ENCODE data around the gene TSPAN13. TPM values are rescaled to one million over a fixed set of nuclear protein-coding genes. Genes with fewer than 3 reads are reported as not detected.
"Not testable (repeated sequence)": the region's sequence is repeated elsewhere in the genome, so short reads cannot be mapped to it uniquely, and the experiment has no call there.

The TSPAN13 gene
- total RNA-seq, 1 donor from 2014 or later: 41.3 TPM

DNA sequence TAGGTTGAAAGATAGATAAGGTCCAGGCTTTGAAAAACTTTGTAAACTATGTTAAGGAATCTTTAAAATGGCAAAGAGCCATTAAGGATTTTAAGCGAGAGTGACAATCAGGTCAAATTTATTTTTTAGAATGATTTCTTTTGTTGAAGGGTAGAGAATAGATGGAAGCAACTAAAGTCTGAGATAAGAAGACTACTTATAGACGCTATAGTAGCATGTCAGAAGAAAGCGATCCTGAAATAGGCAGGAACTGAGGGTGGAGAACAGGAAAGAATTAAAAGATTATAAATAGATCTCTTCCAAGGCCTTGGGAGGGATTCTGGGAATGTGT lies 13.0 kb upstream of the TSPAN13 start:
- no peak for ATAC-seq
- no peak for DNase-seq (ENCODE audit: low spot score)

GRCh38 chr7:16740996-16741395 lies 12.6 kb upstream of the TSPAN13 start:
- no peak for DNase-seq (ENCODE audit: low spot score)
- ATAC-seq: no peak

DNA sequence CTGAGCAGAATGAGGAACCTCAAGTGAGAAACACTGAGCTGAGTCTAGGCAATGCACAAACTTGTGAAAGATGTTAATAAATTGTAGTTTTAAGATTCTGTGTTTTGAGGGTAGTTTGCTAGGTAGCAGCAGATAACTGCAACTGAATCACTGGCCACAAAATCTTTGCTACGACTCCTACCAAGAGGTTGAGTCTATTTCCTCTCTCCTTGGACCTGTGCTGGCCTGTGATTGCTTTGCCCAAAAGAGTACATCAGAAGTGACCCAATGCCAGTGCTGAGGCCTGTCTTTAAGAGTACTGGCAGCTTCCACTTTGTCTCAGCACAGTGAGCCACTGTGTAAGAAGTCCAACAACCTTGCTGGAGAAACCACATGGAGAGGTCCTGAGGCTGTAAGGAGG lies 11.9 kb upstream of the TSPAN13 start:
- no peak for ATAC-seq

GRCh38 chr7:16742547-16742946 lies 11.0 kb upstream of the TSPAN13 start:
- no peak for ATAC-seq

More for the DNA sequence above, 11.9 kb upstream of the TSPAN13 start:
- no peak for DNase-seq (ENCODE audit: low spot score)

DNA sequence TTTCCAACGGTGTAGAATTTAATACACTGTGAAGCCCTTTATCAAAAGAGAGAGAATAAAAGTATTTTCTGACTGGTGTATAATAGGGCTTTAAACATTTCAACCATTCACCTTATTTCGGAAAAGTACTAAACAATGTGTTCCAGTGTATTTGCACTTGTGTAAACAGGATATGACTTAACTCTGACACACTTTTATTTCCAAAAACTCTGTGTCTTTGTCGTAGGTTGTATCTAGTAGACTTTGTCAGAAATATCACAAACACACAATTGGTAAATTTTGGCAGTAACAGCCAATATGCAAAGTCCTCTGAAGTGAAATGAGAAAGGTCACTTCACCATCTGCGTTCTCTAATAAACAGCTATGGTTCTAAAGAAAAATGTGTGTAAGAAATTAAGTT lies 10.3 kb upstream of the TSPAN13 start:
- DNase-seq (ENCODE audit: low spot score) (no peak), ATAC-seq (peak; percentile 59)

More at GRCh38 chr7:16742547-16742946, 11.0 kb upstream of the TSPAN13 start:
- DNase-seq (ENCODE audit: low spot score): no peak

- DNase-seq (ENCODE audit: low spot score) (no peak), ATAC-seq (peak; percentile 32)
Observed at GRCh38 chr7:16744518-16745250, 8.9 kb upstream of the TSPAN13 start.

- ATAC-seq: no peak
- no peak for DNase-seq (ENCODE audit: low spot score)
Observed at GRCh38 chr7:16745645-16746044, 7.9 kb upstream of the TSPAN13 start.

DNA sequence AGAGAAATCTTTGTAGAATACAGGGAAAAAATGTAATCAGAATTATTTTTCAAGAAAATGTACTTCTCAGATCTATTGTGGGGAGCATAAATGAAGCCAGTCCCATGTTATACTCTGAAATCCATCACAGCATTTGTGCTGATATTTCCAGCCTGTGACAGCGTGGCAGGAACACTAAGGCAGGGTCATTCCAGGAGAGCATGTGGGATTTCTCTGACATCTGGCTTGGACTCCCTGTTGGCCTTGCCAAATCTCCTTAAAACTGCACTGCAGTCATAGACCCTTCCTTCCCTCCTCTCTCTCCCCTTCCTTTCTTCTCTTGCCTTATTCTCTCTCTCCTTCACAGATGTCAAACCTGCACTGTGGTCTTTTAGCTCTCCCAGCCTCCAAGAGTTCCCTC lies 6.5 kb upstream of the TSPAN13 start:
- ATAC-seq: peak; percentile 57
- DNase-seq (ENCODE audit: low spot score): no peak

DNA sequence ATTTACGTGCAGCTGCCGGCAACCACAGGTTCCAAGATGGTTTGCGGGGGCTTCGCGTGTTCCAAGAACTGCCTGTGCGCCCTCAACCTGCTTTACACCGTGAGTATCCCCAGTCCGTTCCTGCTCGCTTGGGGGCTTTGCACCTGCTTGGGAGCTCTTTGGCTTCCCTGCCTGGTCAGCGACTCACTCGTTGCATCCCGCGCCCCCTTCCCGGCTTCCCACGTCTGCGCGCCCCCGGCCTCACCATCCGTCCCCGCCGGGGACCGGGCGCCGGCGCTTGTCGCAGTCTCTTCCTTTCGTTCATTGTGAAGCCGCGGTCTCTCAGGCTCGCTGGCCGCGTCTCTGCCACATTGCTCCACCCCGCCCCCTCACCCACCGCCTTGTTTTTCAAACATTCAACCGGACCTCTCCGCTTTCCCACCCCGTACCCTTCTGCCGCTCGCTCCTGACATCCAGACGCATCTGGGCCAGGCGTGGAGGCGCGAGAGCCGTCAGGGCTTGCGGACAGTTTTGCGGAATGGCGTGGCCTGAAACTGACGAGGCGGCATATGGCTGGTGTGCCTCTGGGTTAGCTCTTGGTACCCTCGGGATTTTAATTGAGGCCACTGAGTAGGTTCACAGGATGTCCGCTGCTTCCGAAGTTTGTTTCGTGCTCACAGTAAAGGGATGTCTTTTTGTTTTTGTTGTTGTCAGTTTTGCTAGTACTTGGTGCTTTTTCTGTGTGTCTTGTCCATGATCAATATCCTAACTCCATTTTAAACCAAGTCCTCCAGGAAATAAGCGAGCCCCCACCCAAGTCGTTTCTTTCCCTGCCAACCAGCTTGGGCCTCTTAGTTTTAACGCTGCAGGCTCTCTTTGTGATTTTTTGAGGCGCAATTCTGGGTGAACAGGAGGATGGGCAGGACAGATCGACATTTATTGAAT lies 639 bp downstream of the TSPAN13 start:
- DNase-seq (ENCODE audit: low spot score): peak; percentile 56
- ATAC-seq: peak; percentile 55

GRCh38 chr7:16754856-16755317 lies 1.3 kb downstream of the TSPAN13 start:
- no peak for DNase-seq (ENCODE audit: low spot score)
- ATAC-seq: no peak

DNA sequence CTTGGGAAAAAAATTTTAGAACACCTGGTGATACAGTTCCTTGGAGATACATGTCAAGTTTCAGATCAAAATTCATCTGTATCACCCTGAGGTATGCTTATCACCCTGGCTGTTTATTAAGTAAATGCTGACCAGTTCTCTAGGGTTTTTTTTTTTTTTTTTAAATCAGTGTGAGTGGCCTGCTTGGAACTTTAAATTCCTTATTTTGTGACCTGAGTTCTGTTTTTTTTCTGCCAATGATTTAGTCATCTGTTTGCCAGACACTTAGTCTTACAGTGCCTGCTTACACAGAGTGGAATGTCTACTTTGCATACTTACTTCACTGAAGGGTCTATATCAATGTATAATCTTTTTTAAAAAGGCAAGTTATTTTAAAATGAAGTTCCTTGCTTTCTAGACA lies 1.8 kb downstream of the TSPAN13 start:
- no peak for ATAC-seq
- no peak for DNase-seq (ENCODE audit: low spot score)

GRCh38 chr7:16758036-16758435 lies 4.5 kb downstream of the TSPAN13 start:
- DNase-seq (ENCODE audit: low spot score) (no peak), ATAC-seq (no peak)

GRCh38 chr7:16758631-16759611 lies 5.4 kb downstream of the TSPAN13 start:
- DNase-seq (ENCODE audit: low spot score): no peak
- ATAC-seq: no peak

GRCh38 chr7:16759840-16760239 lies 6.3 kb downstream of the TSPAN13 start:
- ATAC-seq (no peak), DNase-seq (ENCODE audit: low spot score) (no peak)

GRCh38 chr7:16762177-16762576 lies 8.6 kb downstream of the TSPAN13 start:
- DNase-seq (ENCODE audit: low spot score) (no peak), ATAC-seq (no peak)

DNA sequence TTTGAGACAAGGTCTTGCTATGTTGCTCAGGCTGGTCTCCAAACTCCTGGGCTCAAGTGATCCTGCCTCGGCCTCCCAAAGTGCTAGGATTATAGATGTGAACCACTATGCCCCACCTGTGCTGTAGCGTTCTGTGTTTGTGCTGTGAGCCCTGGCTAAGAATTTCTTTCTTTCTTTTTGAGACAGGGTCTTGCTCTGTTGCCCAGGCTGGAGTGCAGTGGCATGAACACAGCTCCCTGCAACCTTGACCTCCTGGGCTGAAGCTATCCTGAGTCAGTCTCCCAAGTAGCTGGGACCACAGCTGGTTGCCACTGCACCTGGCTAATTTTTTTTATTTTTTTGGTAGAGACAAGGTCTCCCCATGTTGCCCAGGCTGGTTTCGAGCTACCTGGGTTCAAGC lies 11.4 kb downstream of the TSPAN13 start:
- no peak for DNase-seq (ENCODE audit: low spot score)
- no peak for ATAC-seq

DNA sequence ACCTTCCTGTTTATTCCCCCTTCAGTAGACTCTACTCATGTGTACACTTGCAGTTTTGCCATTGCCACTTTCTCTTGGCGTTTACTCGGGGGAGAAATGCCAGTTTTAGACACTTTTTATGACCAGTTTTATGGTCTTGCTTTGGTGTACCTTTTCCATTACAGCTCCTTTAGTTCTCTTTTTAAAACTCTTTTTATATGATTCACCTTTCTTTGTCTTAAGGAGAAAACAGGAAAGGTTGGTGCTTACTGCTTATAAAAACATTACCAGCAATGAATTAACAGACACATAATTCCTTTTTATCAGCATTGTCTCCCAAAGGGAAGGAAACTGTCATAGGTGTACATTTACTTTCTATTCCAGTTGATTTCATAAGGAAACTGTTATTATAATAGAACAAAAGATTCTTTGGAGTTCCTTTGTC lies 11.9 kb downstream of the TSPAN13 start:
- DNase-seq (ENCODE audit: low spot score) (no peak), ATAC-seq (no peak)

GRCh38 chr7:16769994-16770393 lies 16.4 kb downstream of the TSPAN13 start:
- DNase-seq (ENCODE audit: low spot score); ATAC-seq: not testable (repeated sequence)

DNA sequence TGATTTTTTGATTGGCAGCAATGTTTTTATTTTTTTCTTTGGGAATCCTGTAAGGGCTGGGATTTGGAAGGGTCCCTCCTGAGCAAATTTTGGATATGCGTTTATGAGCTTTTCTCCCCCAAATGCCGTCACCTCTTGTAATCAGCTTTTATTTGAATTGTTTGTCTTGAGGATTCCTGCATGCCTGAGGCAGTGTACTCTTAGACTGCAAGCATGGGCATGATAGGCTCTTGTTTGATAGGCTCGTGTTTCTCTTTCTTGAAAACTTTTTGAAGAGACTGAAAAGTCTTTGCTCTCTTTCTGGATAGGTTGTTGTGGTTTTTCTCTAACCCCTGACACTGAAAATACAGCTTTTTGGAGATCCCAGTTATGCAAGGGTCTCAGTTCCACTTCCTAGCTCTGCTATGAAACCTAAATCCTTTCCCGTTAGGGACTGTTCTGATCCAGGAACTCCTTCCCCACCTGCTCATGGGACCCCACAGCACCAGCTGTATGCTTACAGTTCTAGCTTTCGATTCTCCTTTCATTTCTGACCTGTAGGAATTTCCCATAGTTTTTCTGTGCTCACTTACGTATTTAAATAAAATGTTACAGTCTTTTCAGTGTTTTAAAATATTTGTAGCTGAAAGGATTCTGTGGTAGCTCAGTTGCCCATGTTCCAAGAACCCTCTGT lies 17.2 kb downstream of the TSPAN13 start:
- ATAC-seq (no peak), DNase-seq (ENCODE audit: low spot score) (no peak)

DNA sequence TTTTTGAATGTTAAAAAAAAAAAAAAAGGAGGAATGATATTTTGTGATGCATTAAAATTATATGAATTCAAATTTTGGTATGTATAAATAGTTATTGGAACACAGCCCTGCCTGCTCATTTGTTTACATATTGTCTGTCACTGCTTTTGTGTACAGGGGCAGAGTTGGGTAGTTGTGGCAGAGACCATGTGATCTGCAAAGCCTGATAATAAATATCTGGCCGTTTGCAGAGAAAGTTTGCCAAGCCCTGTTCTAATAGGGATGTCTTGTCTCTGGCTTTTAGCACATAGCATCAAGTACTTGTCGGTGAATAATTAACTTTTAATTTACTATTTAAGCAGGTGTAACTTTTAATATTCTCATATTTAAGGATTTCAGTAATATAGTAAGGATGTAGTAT lies 19.8 kb downstream of the TSPAN13 start:
- no peak for ATAC-seq
- DNase-seq (ENCODE audit: low spot score): no peak

Data from left lobe of liver (tissue), 2 donors.